Naive thymus-derived CD4-positive, alpha-beta T cell (primary cell): Measurements from ENCODE around the gene CFD. TPM values are rescaled to one million over a fixed set of nuclear protein-coding genes. Genes with fewer than 3 reads are reported as not detected.

Experiments
- ATAC-seq: fragments of 150-1000 bp; cut with Tn5 transposase; 2 replicates; pipeline ENCODE4 v1.10.0; 2021; ENCODE audit warnings: mild to moderate bottlenecking, moderate library complexity
- CTCF ChIA-PET: fragments of 350-600 bp; sonication (Branson Sonifier 250); formaldehyde crosslinking; loops from one replicate; lab custom pipeline; 2021; ENCODE audit warnings: antibody characterized with exemption; lab: Charles Lee
- POLR2A ChIA-PET: fragments of 350-600 bp; sonication (Branson Sonifier 250); formaldehyde crosslinking; loops from one replicate; lab custom pipeline; 2021; ENCODE audit warnings: antibody characterized with exemption, inconsistent platforms; lab: Charles Lee
- DNase-seq, 9 donors: peaks; one replicate each; pipeline versions ENCODE4 v3.0.0 to v3.0.0-alpha.2; 2020 to 2022; ENCODE audit warnings: mixed read lengths in 1 of 9
- H3K27ac ChIP-seq: one replicate; pipeline ENCODE4 v1.7.0; 2013; ENCODE audit warnings: mild to moderate bottlenecking, low read depth, low read length, moderate library complexity
- H3K27me3 ChIP-seq, 2 donors: one replicate each; pipeline ENCODE4 v1.7.0; 2013; ENCODE audit warnings: low read length in 2 of 2, mild to moderate bottlenecking in 2 of 2, moderate library complexity in 2 of 2; ENCODE audit not compliant: control insufficient read depth in 2 of 2, insufficient read depth in 2 of 2
- H3K36me3 ChIP-seq, 3 experiments: 1 replicate in 2 of 3; 2 replicates in 1 of 3; pipeline ENCODE4 v1.7.0; 2013; ENCODE audit warnings: low read length in 3 of 3, mild to moderate bottlenecking in 3 of 3, moderate library complexity in 1 of 3; ENCODE audit not compliant: insufficient read depth in 3 of 3, control insufficient read depth in 2 of 3
- H3K4me1 ChIP-seq, 2 donors: one replicate each; pipeline ENCODE4 v1.7.0; 2013; ENCODE audit warnings: low read length in 2 of 2, mild to moderate bottlenecking in 2 of 2, moderate library complexity in 1 of 2; ENCODE audit not compliant: control insufficient read depth in 2 of 2, insufficient read depth in 2 of 2
- H3K4me3 ChIP-seq: 2 replicates; pipeline ENCODE4 v1.7.0; 2013; ENCODE audit warnings: mild to moderate bottlenecking, low read length
- H3K9me3 ChIP-seq, 3 experiments: 1 replicate in 2 of 3; 2 replicates in 1 of 3; pipeline ENCODE4 v1.7.0; 2013; ENCODE audit warnings: low read length in 3 of 3; ENCODE audit not compliant: control insufficient read depth in 2 of 3
- H3K27ac Mint-ChIP-seq, 9 donors: one replicate each; pipeline ENCODE4 v1.8.0; 2020 to 2022; ENCODE audit warnings: mixed read lengths in 9 of 9, mild to moderate bottlenecking in 8 of 9, moderate library complexity in 5 of 9, inconsistent platforms in 2 of 9
- H3K27me3 Mint-ChIP-seq, 5 donors: one replicate each; pipeline ENCODE4 v1.8.0; 2021 to 2022; ENCODE audit warnings: mixed read lengths in 5 of 5, mild to moderate bottlenecking in 1 of 5
- H3K36me3 Mint-ChIP-seq, 5 donors: one replicate each; pipeline ENCODE4 v1.8.0; 2020 to 2022; ENCODE audit warnings: mixed read lengths in 5 of 5, mild to moderate bottlenecking in 3 of 5, inconsistent platforms in 1 of 5
- H3K4me1 Mint-ChIP-seq, 7 donors: one replicate each; pipeline ENCODE4 v1.8.0; 2020 to 2022; ENCODE audit warnings: mixed read lengths in 7 of 7, mild to moderate bottlenecking in 3 of 7, inconsistent platforms in 1 of 7
- H3K4me3 Mint-ChIP-seq, 10 donors: one replicate each; pipeline ENCODE4 v1.8.0; 2020 to 2022; ENCODE audit warnings: mild to moderate bottlenecking in 10 of 10, mixed read lengths in 10 of 10, moderate library complexity in 6 of 10, inconsistent platforms in 2 of 10
- H3K9me3 Mint-ChIP-seq, 11 donors: one replicate each; pipeline ENCODE4 v1.8.0; 2020 to 2022; ENCODE audit warnings: mixed read lengths in 11 of 11, mild to moderate bottlenecking in 4 of 11, inconsistent platforms in 1 of 11, moderate library complexity in 1 of 11
- intact Hi-C, 2 donors: fragments of 100-400 bp; cut with micrococcal nuclease; formaldehyde crosslinking; loops; one replicate each; pipeline ENCODE4 v1.15.1; 2023
- polyA plus RNA-seq, 2 donors: library from polyadenylated mRNA; unstranded; fragments of 300-500 nt; fragmentation: Illumina TruSeq; gene quantifications; one replicate each; pipeline ENCODE4 v1.2.3, GENCODE V29; 2021
- total RNA-seq, 6 experiments: library from RNA in 5 of 6; stranded (reverse) in 5 of 6; gene quantifications; 1 replicate in 5 of 6; 2 replicates in 1 of 6; pipeline ENCODE4 v1.2.3 and lab custom pipeline; 2021 to 2026

Gene CFD
- total RNA-seq = 10 to 100 TPM in 2 of 5 experiments, 1 to 10 TPM in 3; 1.3 to 58.0 (median 2.1) TPM
- polyA plus RNA-seq = 1 to 10 TPM; 4.9 to 8.0 TPM
- total RNA-seq (lab: John Stamatoyannopoulos, UW) = 0.54 reads per million

GRCh38 chr19:858868-859843 lies at the start of gene CFD:
Gene CFD (plus strand): TSS chr19:859664. CDS start chr19:859690, 26 bp downstream.
- intact Hi-C loops = no loop called here
- POLR2A ChIA-PET = interaction anchor here (0.6 to 3.0 kb wide), 4 partner anchors 58 to 370 kb away, joined by 3 to 11 read pairs (median 4); partner anchors contain the start of gene CNN2
- Mint-ChIP-seq H3K27me3 (peaks cover 0 to 19% (median 0%) of the 10 kb centered on the region in 5 donors), H3K4me1 (peaks cover 0 to 18% (median 16%) of the 10 kb centered on the region in 7 donors), H3K9me3 (peaks cover 0 to 2% (median 0%) of the 10 kb centered on the region in 11 donors), H3K4me3 (peak within 1 kb of the TSS in 6 of 10 donors; percentile 25 to 64 (median 39)), H3K27ac (peak within 1 kb of the TSS in 1 of 9 donors; percentile 24), H3K36me3 (no peaks in the 10 kb centered on the region)
- Histone ChIP-seq H3K9me3 (no peaks in the 10 kb centered on the region), H3K27me3 (no peaks in the 10 kb centered on the region), H3K36me3 (no peaks in the 10 kb centered on the region), H3K4me3 (no peak within 1 kb of the TSS), H3K27ac (no peak within 1 kb of the TSS), H3K4me1 (peaks cover 14 to 21% of the 10 kb centered on the region in 2 donors)
- CTCF ChIA-PET = interaction anchor here (0.6 to 2.1 kb wide), 5 partner anchors 51 to 125 kb away, joined by 3 to 5 read pairs (median 4); partner anchors contain the start of gene WDR18
- no peak for DNase-seq
- peak; percentile 18 for ATAC-seq

DNA sequence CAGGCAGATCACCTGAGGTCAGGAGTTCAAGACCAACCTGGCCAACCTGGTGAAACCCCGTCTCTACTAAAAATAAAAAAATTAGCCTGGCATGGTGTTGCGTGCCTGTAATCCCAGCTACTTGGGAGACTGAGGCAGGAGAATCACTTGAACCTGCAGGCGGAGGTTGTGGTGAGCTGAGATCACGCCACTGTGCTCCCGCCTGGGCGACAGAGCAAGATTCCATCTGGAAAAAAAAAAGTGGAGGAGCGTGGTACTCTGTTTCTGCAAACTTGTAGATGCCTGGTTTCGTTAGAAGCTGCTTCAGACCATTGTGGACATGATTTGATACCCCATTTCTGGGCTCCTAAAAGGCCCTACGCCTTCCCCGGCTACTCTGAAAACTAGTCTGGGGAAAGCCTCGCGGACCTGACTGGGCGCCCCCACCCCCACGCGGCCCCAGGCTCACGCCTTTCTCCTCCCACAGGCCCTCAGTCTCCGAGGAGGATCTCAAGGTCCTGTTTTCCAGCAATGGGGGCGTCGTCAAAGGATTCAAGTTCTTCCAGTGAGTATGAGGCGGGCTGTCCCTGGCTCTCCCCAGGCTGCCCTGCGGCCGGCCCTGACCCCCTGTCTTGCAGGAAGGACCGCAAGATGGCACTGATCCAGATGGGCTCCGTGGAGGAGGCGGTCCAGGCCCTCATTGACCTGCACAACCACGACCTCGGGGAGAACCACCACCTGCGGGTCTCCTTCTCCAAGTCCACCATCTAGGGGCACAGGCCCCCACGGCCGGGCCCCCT lies 49.2 kb upstream of the CFD start:
- no peaks in the 10 kb centered on the region for H3K4me1 ChIP-seq
- Mint-ChIP-seq H3K27ac (no peak overlapping the region), H3K27me3 (no peaks in the 10 kb centered on the region), H3K9me3 (peaks cover 0 to 4% (median 0%) of the 10 kb centered on the region in 11 donors), H3K4me3 (no peak overlapping the region), H3K36me3 (peaks cover 0 to 24% (median 20%) of the 10 kb centered on the region in 5 donors), H3K4me1 (peaks cover 5 to 9% (median 9%) of the 10 kb centered on the region in 7 donors)
- intact Hi-C loops = no loop called here
- H3K4me3 ChIP-seq = no peak overlapping the region
- no peak for ATAC-seq
- ChIA-PET POLR2A (no interaction called here), CTCF (no interaction called here)
- no peak for DNase-seq
- H3K27ac ChIP-seq = no peak overlapping the region
- H3K36me3 ChIP-seq = peaks cover 17 to 78% (median 22%) of the 10 kb centered on the region in 3 experiments
- no peaks in the 10 kb centered on the region for H3K9me3 ChIP-seq
- no peaks in the 10 kb centered on the region for H3K27me3 ChIP-seq

DNA sequence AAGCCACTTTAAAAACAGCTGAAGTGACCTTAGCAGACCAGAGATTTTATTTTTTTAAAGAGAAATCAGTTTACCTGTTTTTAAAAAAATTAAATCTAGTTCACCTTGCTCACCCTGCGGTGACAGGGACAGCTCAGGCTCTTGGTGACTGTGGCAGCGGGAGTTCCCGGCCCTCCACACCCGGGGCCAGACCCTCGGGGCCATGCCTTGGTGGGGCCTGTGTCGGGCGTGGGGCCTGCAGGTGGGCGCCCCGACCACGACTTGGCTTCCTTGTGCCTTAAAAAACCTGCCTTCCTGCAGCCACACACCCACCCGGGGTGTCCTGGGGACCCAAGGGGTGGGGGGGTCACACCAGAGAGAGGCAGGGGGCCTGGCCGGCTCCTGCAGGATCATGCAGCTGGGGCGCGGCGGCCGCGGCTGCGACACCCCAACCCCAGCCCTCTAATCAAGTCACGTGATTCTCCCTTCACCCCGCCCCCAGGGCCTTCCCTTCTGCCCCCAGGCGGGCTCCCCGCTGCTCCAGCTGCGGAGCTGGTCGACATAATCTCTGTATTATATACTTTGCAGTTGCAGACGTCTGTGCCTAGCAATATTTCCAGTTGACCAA lies 48.5 kb upstream of the CFD start:
- ChIA-PET POLR2A (no interaction called here), CTCF (no interaction called here)
- Histone ChIP-seq H3K9me3 (no peaks in the 10 kb centered on the region), H3K27ac (no peak overlapping the region), H3K27me3 (no peaks in the 10 kb centered on the region), H3K4me3 (no peak overlapping the region), H3K36me3 (peaks cover 17 to 70% (median 22%) of the 10 kb centered on the region in 3 experiments), H3K4me1 (no peaks in the 10 kb centered on the region)
- H3K27me3 Mint-ChIP-seq = no peaks in the 10 kb centered on the region
- H3K27ac Mint-ChIP-seq = no peak overlapping the region
- H3K36me3 Mint-ChIP-seq = peaks cover 0 to 29% (median 20%) of the 10 kb centered on the region in 5 donors
- DNase-seq (no peak), ATAC-seq (no peak)
- H3K4me3 Mint-ChIP-seq = no peak overlapping the region
- intact Hi-C loops = no loop called here
- H3K4me1 Mint-ChIP-seq = peaks cover 5 to 9% (median 9%) of the 10 kb centered on the region in 7 donors
- H3K9me3 Mint-ChIP-seq = peaks cover 0 to 6% (median 0%) of the 10 kb centered on the region in 11 donors

DNA sequence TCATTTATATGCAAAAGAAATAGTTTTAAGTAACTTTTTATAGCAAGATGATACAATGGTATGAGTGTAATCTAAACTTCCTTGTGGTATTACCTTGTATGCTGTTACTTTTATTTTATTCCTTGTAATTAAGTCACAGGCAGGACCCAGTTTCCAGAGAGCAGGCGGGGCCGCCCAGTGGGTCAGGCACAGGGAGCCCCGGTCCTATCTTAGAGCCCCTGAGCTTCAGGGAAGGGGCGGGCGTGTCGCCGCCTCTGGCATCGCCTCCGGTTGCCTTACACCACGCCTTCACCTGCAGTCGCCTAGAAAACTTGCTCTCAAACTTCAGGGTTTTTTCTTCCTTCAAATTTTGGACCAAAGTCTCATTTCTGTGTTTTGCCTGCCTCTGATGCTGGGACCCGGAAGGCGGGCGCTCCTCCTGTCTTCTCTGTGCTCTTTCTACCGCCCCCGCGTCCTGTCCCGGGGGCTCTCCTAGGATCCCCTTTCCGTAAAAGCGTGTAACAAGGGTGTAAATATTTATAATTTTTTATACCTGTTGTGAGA lies 47.9 kb upstream of the CFD start:
- H3K4me3 Mint-ChIP-seq = no peak overlapping the region

GRCh38 chr19:812049-812746 lies 47.3 kb upstream of the CFD start:
- intact Hi-C loops = no loop called here
- DNase-seq = no peak
- peaks cover 8 to 58% (median 16%) of the 10 kb centered on the region in 3 experiments for H3K36me3 ChIP-seq
- Mint-ChIP-seq H3K4me1 (peaks cover 5 to 9% (median 7%) of the 10 kb centered on the region in 7 donors), H3K9me3 (peaks cover 0 to 12% (median 0%) of the 10 kb centered on the region in 11 donors), H3K27me3 (no peaks in the 10 kb centered on the region), H3K36me3 (peaks cover 5 to 36% (median 23%) of the 10 kb centered on the region in 5 donors), H3K27ac (peak overlapping the region in 1 of 9 donors; percentile 19), H3K4me3 (no peak overlapping the region)
- H3K27ac ChIP-seq = no peak overlapping the region
- ATAC-seq = no peak
- POLR2A ChIA-PET = no interaction called here
- no peak overlapping the region for H3K4me3 ChIP-seq
- CTCF ChIA-PET = no interaction called here
- no peaks in the 10 kb centered on the region for H3K27me3 ChIP-seq
- no peaks in the 10 kb centered on the region for H3K4me1 ChIP-seq
- H3K9me3 ChIP-seq = no peaks in the 10 kb centered on the region

More for the DNA sequence above, 47.9 kb upstream of the CFD start:
- H3K27ac Mint-ChIP-seq = peak overlapping the region in 3 of 9 donors; percentile 5 to 33 (median 19)
- no peaks in the 10 kb centered on the region for H3K27me3 Mint-ChIP-seq
- Histone ChIP-seq H3K27ac (no peak overlapping the region), H3K9me3 (no peaks in the 10 kb centered on the region), H3K27me3 (no peaks in the 10 kb centered on the region), H3K4me1 (no peaks in the 10 kb centered on the region), H3K4me3 (no peak overlapping the region), H3K36me3 (peaks cover 14 to 64% (median 19%) of the 10 kb centered on the region in 3 experiments)
- intact Hi-C loops = no loop called here
- peaks cover 5 to 9% (median 9%) of the 10 kb centered on the region in 7 donors for H3K4me1 Mint-ChIP-seq
- POLR2A ChIA-PET = no interaction called here
- peaks cover 0 to 9% (median 0%) of the 10 kb centered on the region in 11 donors for H3K9me3 Mint-ChIP-seq
- ATAC-seq = no peak
- CTCF ChIA-PET = no interaction called here
- no peak for DNase-seq
- H3K36me3 Mint-ChIP-seq = peaks cover 4 to 35% (median 24%) of the 10 kb centered on the region in 5 donors
